Measurements from ENCODE around the gene RHOJ. TPM values are rescaled to one million over a fixed set of nuclear protein-coding genes. Genes with fewer than 3 reads are reported as not detected.

The RHOJ gene
- total and polyA plus RNA-seq, 9 of the 15 experiments (the other 6 are each of a cell fraction or from before 2014, with no cell fraction given), result not detected

GRCh38 chr14:63179383-63179782 is 24.9 kb upstream of the RHOJ start:
- in situ Hi-C loops (cut with MboI), result no loop called here
- Histone ChIP-seq H2AFZ (ENCODE audit: low read depth, low read length) (no peak overlapping the region), H3K9ac (ENCODE audit: insufficient read depth in 1 of 2, low read depth in 2 of 2, low read length in 2 of 2) (no peak overlapping the region), H4K20me1 (replicated peaks; ENCODE audit: control insufficient read depth, insufficient read depth, low read length) (no peaks in the 10 kb centered on the region), H3K36me3 (ENCODE audit: control insufficient read depth, insufficient read depth, low read length) (no peaks in the 10 kb centered on the region), H3K79me2 (ENCODE audit: control insufficient read depth, insufficient read depth, low read length) (no peaks in the 10 kb centered on the region), H3K9me3 (replicated peaks; ENCODE audit: control insufficient read depth, insufficient read depth, low read depth, low read length) (no peaks in the 10 kb centered on the region), H3K4me2 (ENCODE audit: insufficient read depth, low read length) (no peak overlapping the region), H3K9me1 (ENCODE audit: control insufficient read depth, insufficient read depth, low read length) (no peaks in the 10 kb centered on the region), H3K4me1 (replicated peaks in 1 of 2; ENCODE audit: control insufficient read depth in 2 of 2, insufficient read depth in 2 of 2, low read length in 2 of 2) (no peaks in the 10 kb centered on the region), H3K27me3 (ENCODE audit: control insufficient read depth in 2 of 2, insufficient read depth in 2 of 2, low read length in 2 of 2) (no peaks in the 10 kb centered on the region), H3K4me3 (no peak overlapping the region), H3K27ac (ENCODE audit: extremely low read depth, low read depth, low read length) (no peak overlapping the region)
- no peak for TF ChIP-seq TAF15 (IDR thresholded peaks at IDR 0.05; ENCODE audit: low read depth, low read length)
- 0% methylated on average over 4 of the region's 4 CpGs for WGBS (ENCODE audit: insufficient coverage, low coverage, missing lambda C conversion rate)
- intact Hi-C loops (cut with micrococcal nuclease), result no loop called here
- CTCF ChIA-PET (ENCODE audit: low intra/inter-chr PET ratio), result no interaction called here
- FAIRE-seq (no peak), ATAC-seq (no peak), DNase-seq (ENCODE audit: extremely low read depth in 1 of 4, low spot score in 3 of 4) (no peak)
- no TSS peak for BruUV-seq (replicated peaks)
- POLR2A ChIA-PET, result no interaction called here

GRCh38 chr14:63180011-63180410 is 24.2 kb upstream of the RHOJ start:
- CTCF ChIA-PET (ENCODE audit: low intra/inter-chr PET ratio), result no interaction called here

More at GRCh38 chr14:63180011-63180410, 24.2 kb upstream of the RHOJ start:
- no peaks in the 10 kb centered on the region for H3K79me2 ChIP-seq (ENCODE audit: control insufficient read depth, insufficient read depth, low read length)
- H3K4me2 ChIP-seq (ENCODE audit: insufficient read depth, low read length), result no peak overlapping the region
- no peaks in the 10 kb centered on the region for H3K9me1 ChIP-seq (ENCODE audit: control insufficient read depth, insufficient read depth, low read length)
- FAIRE-seq (no peak), DNase-seq (ENCODE audit: extremely low read depth in 1 of 4, low spot score in 3 of 4) (no peak), ATAC-seq (no peak)
- no TSS peak for BruUV-seq (replicated peaks)
- TF ChIP-seq IRF2 (CRISPR knock-in tag; IDR thresholded peaks at IDR 0.05) (no peak), SRSF1 (IDR thresholded peaks at IDR 0.05; ENCODE audit: low read depth, low read length) (no peak), CEBPZ (IDR thresholded peaks at IDR 0.05; ENCODE audit: borderline replicate concordance, low read depth, low read length) (no peak)
- in situ Hi-C loops (cut with MboI), result no loop called here
- intact Hi-C loops (cut with micrococcal nuclease), result no loop called here
- WGBS (ENCODE audit: insufficient coverage, low coverage, missing lambda C conversion rate), result 0% methylated on average over 2 of the region's 3 CpGs
- H3K4me1 ChIP-seq (replicated peaks in 1 of 2; ENCODE audit: control insufficient read depth in 2 of 2, insufficient read depth in 2 of 2, low read length in 2 of 2), result no peaks in the 10 kb centered on the region
- H3K9me3 ChIP-seq (replicated peaks; ENCODE audit: control insufficient read depth, insufficient read depth, low read depth, low read length), result no peaks in the 10 kb centered on the region
- no peaks in the 10 kb centered on the region for H3K36me3 ChIP-seq (ENCODE audit: control insufficient read depth, insufficient read depth, low read length)
- H3K4me3 ChIP-seq, result no peak overlapping the region
- no peaks in the 10 kb centered on the region for H3K27me3 ChIP-seq (ENCODE audit: control insufficient read depth in 2 of 2, insufficient read depth in 2 of 2, low read length in 2 of 2)
- H4K20me1 ChIP-seq (replicated peaks; ENCODE audit: control insufficient read depth, insufficient read depth, low read length), result no peaks in the 10 kb centered on the region
- POLR2A ChIA-PET, result interaction anchor here (0.5 kb wide), 1 partner anchor 1266 kb away, joined by 3 read pairs; no protein-coding TSS in a partner anchor
- no peak overlapping the region for H3K27ac ChIP-seq (ENCODE audit: extremely low read depth, low read depth, low read length)
- H2AFZ ChIP-seq (ENCODE audit: low read depth, low read length), result no peak overlapping the region
- H3K9ac ChIP-seq (ENCODE audit: insufficient read depth in 1 of 2, low read depth in 2 of 2, low read length in 2 of 2), result no peak overlapping the region
